Activated CD4-positive, alpha-beta T cell treated with anti-CD3 and anti-CD28 coated beads, Interleukin-10, Interleukin-2, amounts not matched to agents 100 ng/mL and 50 ng/mL, durations not matched to agents 16 hours and 8 hours (primary cell): Measurements from ENCODE around the gene NME4.
"Not testable (repeated sequence)": the region's sequence is repeated elsewhere in the genome, so short reads cannot be mapped to it uniquely, and the experiment has no call there.

Experiments used
- DNase-seq: peaks from one replicate; pipeline ENCODE4 v3.0.0-alpha.2; 2020

Gene NME4

DNA sequence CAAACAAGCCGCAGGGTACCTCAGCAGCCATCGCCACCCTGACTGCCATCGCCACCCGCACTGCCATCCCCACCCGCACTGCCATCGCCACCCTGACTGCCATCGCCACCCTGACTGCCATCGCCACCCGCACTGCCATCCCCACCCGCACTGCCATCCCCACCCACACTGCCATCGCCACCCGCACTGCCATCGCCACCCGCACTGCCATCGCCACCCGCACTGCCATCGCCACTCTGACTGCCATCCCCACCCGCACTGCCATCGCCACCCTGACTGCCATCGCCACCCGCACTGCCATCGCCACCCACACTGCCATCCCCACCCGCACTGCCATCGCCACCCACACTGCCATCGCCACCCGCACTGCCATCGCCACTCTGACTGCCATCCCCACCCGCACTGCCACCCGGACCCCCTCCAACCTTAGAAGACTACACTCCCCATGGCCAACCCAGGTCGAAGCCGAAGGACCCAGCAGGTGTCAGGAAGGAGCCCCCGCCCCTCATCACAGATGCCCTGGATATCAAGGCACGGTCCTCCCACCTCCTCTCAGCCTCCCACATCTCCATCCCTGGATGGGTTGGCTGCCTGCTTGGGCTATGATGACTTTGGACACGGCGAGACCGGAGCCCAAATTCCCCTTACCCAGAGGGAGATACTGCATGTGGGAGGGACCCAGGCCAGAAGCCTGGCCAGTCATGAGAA is 18.7 kb upstream of the NME4 start:
- DNase-seq, result not testable (repeated sequence)

DNA sequence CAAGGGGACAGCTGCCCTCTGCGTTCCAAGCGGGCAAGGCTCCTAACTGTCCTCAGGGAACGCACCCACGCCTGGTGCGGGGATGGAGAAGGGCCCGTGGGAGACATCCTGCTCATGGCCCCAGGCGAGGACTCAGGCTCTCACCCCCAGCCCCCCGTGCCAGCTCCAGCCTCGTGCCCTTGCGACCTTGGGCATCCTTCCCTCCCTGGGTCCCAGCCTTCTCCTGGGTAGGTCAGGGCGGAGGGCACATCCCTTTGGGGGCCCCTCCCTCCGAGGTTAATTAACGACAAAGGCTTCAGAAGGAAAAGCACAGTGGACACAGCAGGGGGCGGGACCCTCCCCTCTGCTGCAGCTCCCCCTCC is 18.2 kb upstream of the NME4 start:
- DNase-seq, result no peak

GRCh38 chr16:379183-379960 is 17.6 kb upstream of the NME4 start:
- no peak for DNase-seq

DNA sequence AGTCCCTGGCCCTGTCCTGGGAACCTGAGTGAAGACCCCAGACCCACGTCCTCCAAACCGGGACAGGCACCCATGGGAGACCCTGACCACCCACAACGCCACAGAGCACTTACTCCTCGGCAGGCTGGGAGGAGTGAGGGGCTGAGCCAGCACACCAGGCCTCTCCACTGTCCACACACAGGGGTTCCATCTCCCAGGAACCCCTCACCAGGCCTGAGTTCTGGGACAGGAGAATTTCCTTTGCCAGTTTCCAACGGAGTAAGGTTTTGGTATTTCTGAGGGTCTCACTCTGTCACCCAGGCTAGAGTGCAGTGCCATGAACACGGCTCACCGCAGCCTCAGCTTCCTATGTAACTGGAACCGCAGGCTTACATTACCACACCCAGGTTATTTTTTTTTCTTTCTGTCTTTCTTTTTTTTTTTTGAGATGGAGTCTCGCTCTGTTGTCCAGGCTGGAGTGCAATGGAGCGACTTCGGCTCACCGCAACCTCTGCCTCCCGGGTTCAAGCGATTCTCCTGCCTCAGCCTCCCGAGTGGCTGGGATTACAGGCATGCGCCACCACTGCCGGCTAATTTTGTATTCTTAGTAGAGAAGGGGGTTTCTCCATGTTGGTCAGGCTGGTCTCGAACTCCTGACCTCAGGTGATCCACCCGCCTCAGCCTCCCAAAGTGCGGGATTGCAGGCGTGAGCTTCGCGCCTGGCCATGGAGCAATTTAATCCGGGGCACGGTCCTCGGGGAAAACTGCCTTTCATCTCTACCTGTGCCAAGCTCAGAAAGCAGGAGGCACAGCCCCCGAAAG is 16.8 kb upstream of the NME4 start:
- no peak for DNase-seq

- no peak for DNase-seq
These were observed 16.3 kb upstream of the NME4 start for GRCh38 chr16:380762-381011.

GRCh38 chr16:381012-381788 is 15.8 kb upstream of the NME4 start:
- no peak for DNase-seq

DNA sequence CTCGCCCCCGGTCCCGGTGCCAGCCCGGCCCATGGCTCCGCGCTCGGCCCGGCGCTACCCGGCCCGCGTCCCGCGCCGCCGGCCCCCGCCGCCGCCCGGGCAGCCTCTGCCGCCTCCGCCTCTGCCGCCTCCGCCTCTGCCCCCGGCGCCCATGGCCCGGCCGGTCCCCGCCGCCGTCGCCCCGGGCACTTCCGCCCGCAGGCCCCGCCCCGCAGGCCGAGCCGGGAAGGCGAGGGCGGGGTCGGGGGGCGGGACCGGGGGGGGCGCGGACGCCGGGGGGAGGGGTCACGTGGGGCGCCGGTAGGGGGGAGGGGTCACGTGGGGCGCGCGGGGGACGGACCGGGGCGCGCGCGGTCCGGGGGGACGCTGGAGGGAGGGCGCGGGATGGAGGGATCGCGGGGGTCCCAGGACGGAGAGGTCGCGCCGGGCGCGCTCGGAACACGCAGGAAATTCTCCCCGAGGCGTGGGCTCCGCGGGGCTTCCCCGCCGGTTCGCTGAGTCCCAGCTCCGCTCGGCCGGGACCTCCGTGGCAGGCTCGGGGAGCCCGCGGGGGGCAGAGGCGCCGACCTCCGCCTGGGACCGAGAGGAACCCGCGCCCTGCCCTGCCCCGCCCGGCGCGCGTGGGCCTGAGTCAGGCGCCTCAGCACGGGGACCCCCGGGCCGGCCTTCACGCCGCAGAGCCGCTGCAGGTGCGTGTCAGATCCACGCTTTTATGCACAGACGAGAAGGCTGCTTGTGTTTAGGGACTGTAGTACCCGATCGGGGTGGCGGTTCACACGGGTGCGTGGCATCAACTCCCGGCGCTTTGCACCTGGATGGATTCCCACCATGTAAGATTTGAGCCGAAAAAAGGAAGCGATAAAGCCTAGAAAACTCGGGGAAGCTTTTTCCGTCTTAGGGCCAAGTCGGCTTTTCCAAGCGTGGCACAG is 14.9 kb upstream of the NME4 start, which contains the start of gene PGAP6:
TSS of gene PGAP6 (minus strand) at position 190 of the 929 bp plus-strand sequence. CDS start at position 33, 157 bp downstream.
- DNase-seq, result peak; percentile 69

DNA sequence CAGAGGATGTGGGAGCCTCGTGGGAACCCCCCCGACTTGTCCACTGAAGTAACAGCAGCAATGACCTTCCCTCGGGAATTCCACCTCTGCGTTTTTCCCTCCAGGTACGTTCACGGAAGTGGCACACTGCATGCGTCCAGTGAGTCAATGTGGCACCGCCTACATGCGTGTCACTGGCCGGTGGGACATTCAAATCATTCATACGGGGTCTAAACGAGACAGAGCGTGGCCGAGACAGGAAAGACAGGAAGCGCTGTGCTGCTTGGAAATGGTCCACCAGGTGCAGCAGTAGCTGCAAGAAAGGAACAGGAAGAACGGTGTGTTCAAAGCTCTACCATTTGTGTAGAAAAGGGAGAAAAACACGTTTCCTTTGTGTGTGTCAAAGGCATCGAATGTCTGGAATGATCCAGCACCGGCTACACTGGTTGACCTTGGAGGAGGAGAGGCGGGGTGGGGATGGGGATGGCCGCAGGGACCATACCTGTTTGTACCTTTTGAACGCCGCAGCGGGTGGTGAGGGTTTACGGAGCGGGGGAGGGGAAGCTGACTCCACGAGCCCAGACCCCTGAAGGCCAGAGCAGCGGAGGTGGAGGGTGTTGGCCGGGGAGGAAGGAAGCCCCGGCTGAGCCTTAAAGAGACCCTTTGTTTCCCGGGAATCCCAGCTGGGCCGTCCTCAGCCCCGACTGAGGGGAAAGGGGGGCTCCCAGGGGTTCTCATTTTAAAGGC is 13.5 kb upstream of the NME4 start:
- DNase-seq, result peak; percentile 51

GRCh38 chr16:386641-387156 is 10.3 kb upstream of the NME4 start:
- no peak for DNase-seq

DNA sequence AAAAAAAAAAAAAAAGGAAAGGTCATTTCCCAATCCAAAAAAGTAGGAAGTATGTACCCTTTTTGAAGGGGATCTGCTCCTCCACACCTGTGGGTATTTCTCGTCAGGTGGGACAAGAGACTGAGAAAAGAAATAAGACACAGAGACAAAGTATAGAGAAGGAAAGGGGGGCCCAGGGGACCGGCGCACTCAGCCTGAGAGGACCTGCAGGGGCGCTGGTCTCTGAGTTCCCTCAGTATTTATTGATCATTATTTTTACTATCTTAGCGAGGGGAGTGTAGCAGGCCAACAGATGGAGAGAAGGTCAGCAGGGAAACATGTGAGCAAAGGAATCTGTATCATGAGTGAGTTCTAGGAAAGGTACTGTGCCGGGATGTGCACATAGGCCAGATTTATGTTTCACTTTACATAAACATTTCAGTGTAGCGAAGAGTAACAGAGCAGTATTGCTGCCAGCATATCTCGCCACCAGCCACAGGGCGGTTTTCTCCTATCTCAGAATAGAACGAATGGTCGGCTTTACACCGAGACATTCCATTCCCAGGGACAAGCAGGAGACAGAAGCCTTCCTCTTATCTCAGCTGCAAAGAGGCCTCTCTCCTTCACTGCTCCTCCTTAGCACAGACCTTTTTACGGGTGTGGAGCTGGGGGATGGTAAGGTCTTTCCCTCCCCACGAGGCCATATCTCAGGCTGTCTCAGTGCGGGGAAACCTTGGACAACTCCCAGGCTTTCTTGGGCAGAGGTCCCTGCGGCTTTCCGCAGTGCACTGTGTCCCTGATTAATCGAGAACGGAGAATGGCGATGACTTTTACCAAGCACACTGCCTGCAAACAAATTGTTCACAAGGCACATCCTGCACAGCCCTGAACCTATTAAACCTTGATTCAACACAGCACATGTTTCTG is 9.0 kb upstream of the NME4 start:
- DNase-seq, result not testable (repeated sequence)

DNA sequence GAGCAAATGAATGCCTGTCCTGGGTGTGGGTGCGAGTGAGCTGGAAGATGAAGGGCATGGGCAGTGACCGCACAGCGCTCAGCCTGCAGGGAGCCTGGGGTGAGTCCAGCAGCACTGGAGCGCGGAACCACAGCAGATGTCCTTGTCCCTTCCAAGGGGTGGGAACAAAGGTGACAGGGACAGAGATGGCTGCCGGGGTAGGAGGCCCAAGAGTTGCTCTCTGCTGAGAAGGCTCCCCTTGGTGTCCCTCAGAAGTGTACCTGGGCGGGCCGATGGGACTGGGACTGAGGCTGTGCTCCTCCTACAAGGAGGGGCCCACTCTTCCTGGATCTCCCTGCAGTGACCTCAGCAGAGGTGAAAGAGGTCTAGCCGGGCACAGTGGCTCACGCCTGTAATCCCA is 7.6 kb upstream of the NME4 start:
- DNase-seq, result no peak

GRCh38 chr16:391885-392335 is 5.1 kb upstream of the NME4 start:
- peak; percentile 88 for DNase-seq

- DNase-seq, result peak; percentile 38
These were observed 4.5 kb upstream of the NME4 start for GRCh38 chr16:392450-393030.

GRCh38 chr16:396199-396598 is 800 bp upstream of the NME4 start:
- no peak for DNase-seq

GRCh38 chr16:396605-397004 is 394 bp upstream of the NME4 start:
- DNase-seq, result no peak

DNA sequence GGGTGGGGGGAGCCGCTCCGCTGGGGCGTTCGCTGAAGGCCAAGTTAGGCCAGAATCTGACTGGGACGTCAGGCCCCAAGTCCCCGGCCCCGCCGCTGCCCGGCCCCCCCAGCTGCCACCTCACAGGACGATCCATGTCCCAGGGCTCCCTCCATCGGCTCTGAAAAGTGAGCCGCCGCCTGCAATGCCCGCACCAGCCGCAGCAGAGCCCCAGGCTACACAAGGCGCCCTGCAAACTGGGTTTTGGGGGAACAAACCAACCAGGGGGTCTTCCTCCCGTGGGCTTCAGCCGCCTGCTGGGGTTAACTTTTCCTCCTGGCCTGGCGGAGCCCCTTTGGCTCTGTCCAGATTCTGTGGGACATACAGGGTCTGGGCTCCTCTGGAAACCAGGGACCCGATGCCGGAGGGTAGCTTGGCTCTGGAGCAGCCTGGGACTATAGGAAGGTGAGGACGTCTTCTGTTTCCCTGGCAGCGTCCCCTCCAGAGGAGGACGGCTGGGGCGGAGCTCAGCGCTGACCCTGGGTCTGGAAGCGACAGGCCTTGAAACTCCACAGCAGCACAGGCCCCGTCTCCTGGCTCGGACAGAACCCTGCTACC is 835 bp downstream of the NME4 start:
- DNase-seq, result no peak

- no peak for DNase-seq
These were observed 1.8 kb downstream of the NME4 start for GRCh38 chr16:398561-399339.
